Measurements from ENCODE around the gene SYT2. TPM values are rescaled to one million over a fixed set of nuclear protein-coding genes. Genes with fewer than 3 reads are reported as not detected.
"Not testable (repeated sequence)": the region's sequence is repeated elsewhere in the genome, so short reads cannot be mapped to it uniquely, and the experiment has no call there.

The SYT2 gene
- total and polyA plus RNA-seq, 8 donors = under 0.01 to 0.03 (median 0.03) TPM; not detected in 4

- H3K27ac ChIP-seq = no peak overlapping the region
- 92 to 94% methylated on average over 10 of the region's 10 CpGs for WGBS, 2 donors
- TF ChIP-seq CTCF (IDR thresholded peaks at IDR 0.05) = no peak
- H3K4me3 ChIP-seq = no peak overlapping the region
- no peaks in the 10 kb centered on the region for H3K27me3 ChIP-seq
- no peaks in the 10 kb centered on the region for H3K9me3 ChIP-seq
- intact Hi-C loops (cut with DNase I) = no loop called here
- FAIRE-seq (no peak), DNase-seq (no peak), ATAC-seq (no peak)
- peaks cover 3 to 68% (median 39%) of the 10 kb centered on the region in 3 donors for H3K36me3 ChIP-seq
- no peaks in the 10 kb centered on the region for H3K4me1 ChIP-seq
Observed at GRCh38 chr1:202733251-202733650, 23.0 kb upstream of the SYT2 start.

- no peaks in the 10 kb centered on the region for H3K27me3 ChIP-seq
- no peak for ATAC-seq
- H3K4me1 ChIP-seq = no peaks in the 10 kb centered on the region
- TF ChIP-seq CTCF (IDR thresholded peaks at IDR 0.05) = no peak
- H3K9me3 ChIP-seq = no peaks in the 10 kb centered on the region
- DNase-seq = no peak
- 75 to 82% methylated on average over 4 of the region's 4 CpGs for WGBS, 2 donors
- no peak overlapping the region for H3K27ac ChIP-seq
- peaks cover 0 to 72% (median 43%) of the 10 kb centered on the region in 3 donors for H3K36me3 ChIP-seq
- intact Hi-C loops (cut with DNase I) = loop anchor here in 1 of 3 donors (10.0 kb wide), 1 partner anchor 544 kb away; no protein-coding TSS in a partner anchor
- no peak overlapping the region for H3K4me3 ChIP-seq
- no peak for FAIRE-seq
Observed at GRCh38 chr1:202728951-202729350, 18.7 kb upstream of the SYT2 start.

GRCh38 chr1:202725526-202725925, 15.3 kb upstream of the SYT2 start:
- Histone ChIP-seq H3K36me3 (peaks cover 0 to 41% (median 24%) of the 10 kb centered on the region in 3 donors), H3K27ac (no peak overlapping the region), H3K4me1 (no peaks in the 10 kb centered on the region), H3K4me3 (no peak overlapping the region), H3K27me3 (no peaks in the 10 kb centered on the region), H3K9me3 (no peaks in the 10 kb centered on the region)
- no peak for ATAC-seq
- WGBS, 2 donors = 86% methylated on average over 3 of the region's 3 CpGs
- intact Hi-C loops (cut with DNase I) = loop anchor here in 1 of 3 donors (10.0 kb wide), 1 partner anchor 541 kb away; no protein-coding TSS in a partner anchor
- DNase-seq = no peak
- FAIRE-seq = no peak
- no peak for TF ChIP-seq CTCF (IDR thresholded peaks at IDR 0.05)

- Histone ChIP-seq H3K27me3 (no peaks in the 10 kb centered on the region), H3K9me3 (no peaks in the 10 kb centered on the region), H3K36me3 (peaks cover 0 to 23% (median 8%) of the 10 kb centered on the region in 3 donors), H3K4me3 (no peak overlapping the region), H3K27ac (no peak overlapping the region), H3K4me1 (no peaks in the 10 kb centered on the region)
- DNase-seq = no peak
- no peak for ATAC-seq
- TF ChIP-seq CTCF (IDR thresholded peaks at IDR 0.05) = no peak
- FAIRE-seq = no peak
- whole genome bisulfite sequencing, 2 donors = 89 to 92% methylated on average over 7 of the region's 7 CpGs
- intact Hi-C loops (cut with DNase I) = loop anchor here in 1 of 3 donors (10.0 kb wide), 1 partner anchor 539 kb away; no protein-coding TSS in a partner anchor
Observed at GRCh38 chr1:202723708-202724107, 13.5 kb upstream of the SYT2 start.

- H3K4me3 ChIP-seq, H3K27ac ChIP-seq, DNase-seq, FAIRE-seq, ATAC-seq, H3K27me3 ChIP-seq, H3K4me1 ChIP-seq, H3K9me3 ChIP-seq: not testable (repeated sequence)
- intact Hi-C loops (cut with DNase I) = loop anchor here in 1 of 3 donors (10.0 kb wide), 1 partner anchor 538 kb away; no protein-coding TSS in a partner anchor
- 78% methylated on average over 6 of the region's 6 CpGs for WGBS, 2 donors
- peaks cover 0 to 16% (median 1%) of the 10 kb centered on the region in 3 donors for H3K36me3 ChIP-seq
Observed at GRCh38 chr1:202723046-202723445, 12.8 kb upstream of the SYT2 start.
